ENCODE measurements around the gene HNRNPUL1. TPM values are rescaled to one million over a fixed set of nuclear protein-coding genes. Genes with fewer than 3 reads are reported as not detected.

Gene HNRNPUL1
- total and polyA plus RNA-seq, 2 experiments from 2014 or later = 204 to 207 TPM

DNA sequence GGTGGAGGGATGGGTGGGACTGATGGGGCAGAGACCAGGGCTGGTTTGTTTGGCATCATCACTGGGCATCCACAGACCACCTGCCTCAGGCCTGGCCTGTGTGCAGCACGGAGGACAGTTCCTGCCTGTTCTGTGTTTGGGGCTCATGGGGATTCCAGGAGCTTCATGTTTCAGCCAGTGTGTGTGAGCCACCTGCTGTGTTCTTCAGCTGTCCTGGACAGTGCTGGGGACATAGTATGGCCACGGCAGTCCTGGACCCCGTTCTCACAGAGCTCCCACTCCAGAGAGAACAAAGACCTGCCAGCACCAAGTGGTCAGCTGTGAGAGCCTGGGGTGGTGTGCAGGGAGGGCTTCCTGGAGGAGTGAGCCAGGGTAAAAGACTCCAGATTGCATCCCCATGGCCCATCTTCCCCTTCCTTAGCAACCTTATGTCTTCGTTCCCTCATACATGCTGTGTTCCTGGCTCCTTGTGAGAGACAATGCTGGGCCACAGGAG is 43.8 kb downstream of the HNRNPUL1 start (continued):
- TF ChIP-seq CREB1 (CRISPR knock-in tag; IDR thresholded peaks at IDR 0.05; ENCODE audit: low read depth) = no peak
- TF ChIP-seq, protein P1, sequence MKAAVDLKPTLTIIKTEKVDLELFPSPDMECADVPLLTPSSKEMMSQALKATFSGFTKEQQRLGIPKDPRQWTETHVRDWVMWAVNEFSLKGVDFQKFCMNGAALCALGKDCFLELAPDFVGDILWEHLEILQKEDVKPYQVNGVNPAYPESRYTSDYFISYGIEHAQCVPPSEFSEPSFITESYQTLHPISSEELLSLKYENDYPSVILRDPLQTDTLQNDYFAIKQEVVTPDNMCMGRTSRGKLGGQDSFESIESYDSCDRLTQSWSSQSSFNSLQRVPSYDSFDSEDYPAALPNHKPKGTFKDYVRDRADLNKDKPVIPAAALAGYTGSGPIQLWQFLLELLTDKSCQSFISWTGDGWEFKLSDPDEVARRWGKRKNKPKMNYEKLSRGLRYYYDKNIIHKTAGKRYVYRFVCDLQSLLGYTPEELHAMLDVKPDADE (IDR thresholded peaks at IDR 0.05) = no peak
- no peak for TF ChIP-seq ZNF114 (CRISPR knock-in tag; IDR thresholded peaks at IDR 0.05)

DNA sequence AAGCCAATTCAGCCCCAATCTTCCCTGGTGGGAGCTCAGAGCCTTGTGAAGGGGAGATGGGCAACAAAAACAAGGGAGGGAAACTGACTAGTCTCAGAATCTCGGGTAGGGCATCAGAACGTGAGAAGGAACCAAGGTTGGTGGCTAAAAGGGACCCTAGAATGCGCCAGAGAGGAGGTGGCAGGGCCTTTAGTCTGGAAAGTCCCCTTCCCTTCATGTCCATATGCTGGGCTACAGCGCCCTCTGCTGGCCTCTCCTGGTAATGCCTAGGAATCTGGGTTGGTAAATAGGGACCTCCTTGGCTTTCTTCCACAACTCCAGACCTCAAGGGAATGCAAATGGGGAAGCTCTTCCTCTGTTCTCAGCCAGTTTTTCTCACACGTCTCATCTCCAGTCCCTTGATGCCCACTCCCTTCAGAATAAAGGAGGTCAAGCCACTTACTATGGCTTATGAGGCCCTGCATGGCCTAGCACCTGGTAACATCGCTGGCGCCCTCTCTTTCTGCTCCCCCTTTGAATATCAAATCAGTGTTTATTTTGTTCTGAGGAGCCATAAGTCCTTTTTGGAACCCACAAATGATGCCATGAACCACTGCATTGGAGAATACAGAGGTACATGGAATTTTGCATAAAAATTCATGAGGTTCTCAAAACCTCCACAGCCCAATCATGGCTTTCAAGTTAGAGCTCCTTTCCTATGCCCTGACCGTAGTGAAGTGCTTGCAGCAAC is 44.4 kb downstream of the HNRNPUL1 start:
- TF ChIP-seq POLR2AphosphoS5 (IDR thresholded peaks at IDR 0.05; ENCODE audit: low read depth) (peak; percentile 56), JUNB (IDR thresholded peaks at IDR 0.05; ENCODE audit: unreplicated experiment) (no peak)
- TF ChIP-seq, protein P2, sequence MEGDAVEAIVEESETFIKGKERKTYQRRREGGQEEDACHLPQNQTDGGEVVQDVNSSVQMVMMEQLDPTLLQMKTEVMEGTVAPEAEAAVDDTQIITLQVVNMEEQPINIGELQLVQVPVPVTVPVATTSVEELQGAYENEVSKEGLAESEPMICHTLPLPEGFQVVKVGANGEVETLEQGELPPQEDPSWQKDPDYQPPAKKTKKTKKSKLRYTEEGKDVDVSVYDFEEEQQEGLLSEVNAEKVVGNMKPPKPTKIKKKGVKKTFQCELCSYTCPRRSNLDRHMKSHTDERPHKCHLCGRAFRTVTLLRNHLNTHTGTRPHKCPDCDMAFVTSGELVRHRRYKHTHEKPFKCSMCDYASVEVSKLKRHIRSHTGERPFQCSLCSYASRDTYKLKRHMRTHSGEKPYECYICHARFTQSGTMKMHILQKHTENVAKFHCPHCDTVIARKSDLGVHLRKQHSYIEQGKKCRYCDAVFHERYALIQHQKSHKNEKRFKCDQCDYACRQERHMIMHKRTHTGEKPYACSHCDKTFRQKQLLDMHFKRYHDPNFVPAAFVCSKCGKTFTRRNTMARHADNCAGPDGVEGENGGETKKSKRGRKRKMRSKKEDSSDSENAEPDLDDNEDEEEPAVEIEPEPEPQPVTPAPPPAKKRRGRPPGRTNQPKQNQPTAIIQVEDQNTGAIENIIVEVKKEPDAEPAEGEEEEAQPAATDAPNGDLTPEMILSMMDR (conservative IDR thresholded peaks at IDR 0.05; ENCODE audit: low read depth in 2 of 2) = peak; percentile 98 to 99
- H3K36me3 ChIP-seq (ENCODE audit: insufficient read depth) = peaks cover 38% of the 10 kb centered on the region
- H3F3A ChIP-seq (replicated peaks; ENCODE audit: low read depth) = peaks cover 50% of the 10 kb centered on the region
- H2AFZ ChIP-seq = no peak overlapping the region
- Mint-ChIP-seq H3K4me1 (peaks cover 24% of the 10 kb centered on the region), H3K4me3 (peak overlapping the region; percentile 93), H3K36me3 (ENCODE audit: low read depth) (peaks cover 52% of the 10 kb centered on the region), H3K27ac (peak overlapping the region; percentile 74), H3K27me3 (ENCODE audit: insufficient read depth, low read depth, poor library complexity) (peaks cover 34% of the 10 kb centered on the region), H3K9me3 (no peaks in the 10 kb centered on the region; the same call in 2 of the 3 replicates)
- ATAC-seq (peak; percentile 68), DNase-seq (ENCODE audit: low spot score) (peak; percentile 96)
- H3K9me2 ChIP-seq (ENCODE audit: insufficient read depth) = no peaks in the 10 kb centered on the region
- H3K27me3 ChIP-seq (ENCODE audit: insufficient read depth) = no peaks in the 10 kb centered on the region
- H3K4me1 ChIP-seq (ENCODE audit: insufficient read depth) = peaks cover 16% of the 10 kb centered on the region
- peaks cover 21% of the 10 kb centered on the region for H3K79me2 ChIP-seq (replicated peaks; ENCODE audit: insufficient read depth)
- H3K27ac ChIP-seq (ENCODE audit: low read depth) = peak overlapping the region; percentile 90; the same call in 1 of the 2 replicates
- peaks cover 5% of the 10 kb centered on the region; the same call in 1 of the 2 replicates for H4K20me1 ChIP-seq (replicated peaks; ENCODE audit: insufficient read depth)
- no peak overlapping the region for H3K4me3 ChIP-seq
- H3K4me2 ChIP-seq = peak overlapping the region; percentile 86; the same call in 1 of the 2 replicates

DNA sequence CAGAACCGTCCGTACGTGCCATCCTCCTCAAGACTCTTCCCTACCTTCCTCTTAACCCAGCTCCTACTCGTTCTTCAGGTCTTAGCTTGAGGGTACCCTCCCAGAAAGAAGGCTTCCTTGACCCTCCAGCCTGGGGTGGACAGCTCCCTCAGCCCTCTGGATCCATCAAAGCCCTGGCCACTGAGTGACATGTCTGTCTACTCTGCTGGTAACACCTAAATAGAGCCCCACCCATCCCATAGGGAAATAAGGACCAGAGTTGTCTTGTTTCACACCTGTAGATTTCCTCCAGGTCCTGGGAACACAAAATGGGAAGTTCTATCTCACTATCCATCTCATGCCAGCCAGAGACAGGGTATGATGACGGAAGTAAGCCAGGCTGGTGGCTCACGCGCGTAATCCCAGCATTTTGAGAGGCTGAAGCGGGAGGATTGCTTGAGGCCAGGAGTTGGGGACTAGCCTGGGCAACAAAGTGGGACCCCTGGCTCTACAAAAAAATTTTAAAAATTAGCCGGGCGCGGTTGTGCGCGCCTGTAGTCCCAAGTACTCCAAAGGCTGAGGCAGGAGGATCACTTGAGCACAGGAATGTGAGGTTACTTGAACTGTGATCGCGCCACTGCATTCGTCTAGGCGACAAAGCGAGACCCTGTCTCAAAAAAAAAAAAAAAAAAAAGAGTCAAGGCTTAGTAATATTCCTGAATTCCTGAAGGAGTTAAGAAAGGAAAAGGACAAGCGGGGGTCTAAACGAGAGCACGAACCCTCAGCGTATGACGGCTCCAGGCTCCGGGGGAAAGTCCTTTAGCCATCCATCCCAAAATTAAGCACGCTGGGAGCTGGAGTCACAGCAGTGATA is 45.2 kb downstream of the HNRNPUL1 start:
- no peaks in the 10 kb centered on the region; the same call in 2 of the 3 replicates for H3K9me3 Mint-ChIP-seq
- Histone ChIP-seq H3K36me3 (ENCODE audit: insufficient read depth) (peaks cover 31% of the 10 kb centered on the region), H3K4me3 (peak overlapping the region; percentile 84), H3K27me3 (ENCODE audit: insufficient read depth) (no peaks in the 10 kb centered on the region), H3K4me2 (peak overlapping the region; percentile 86), H3K27ac (ENCODE audit: low read depth) (no peak overlapping the region; the same call in 1 of the 2 replicates), H2AFZ (peak overlapping the region; percentile 53), H3K9me2 (ENCODE audit: insufficient read depth) (no peaks in the 10 kb centered on the region), H3K79me2 (replicated peaks; ENCODE audit: insufficient read depth) (peaks cover 21% of the 10 kb centered on the region), H4K20me1 (replicated peaks; ENCODE audit: insufficient read depth) (peaks cover 5% of the 10 kb centered on the region; the same call in 1 of the 2 replicates), H3F3A (replicated peaks; ENCODE audit: low read depth) (peaks cover 44% of the 10 kb centered on the region), H3K4me1 (ENCODE audit: insufficient read depth) (peaks cover 16% of the 10 kb centered on the region)
- peaks cover 24% of the 10 kb centered on the region for H3K4me1 Mint-ChIP-seq
- peak; percentile 2 for ATAC-seq
- H3K27ac Mint-ChIP-seq = peak overlapping the region; percentile 99
- peaks cover 32% of the 10 kb centered on the region for H3K27me3 Mint-ChIP-seq (ENCODE audit: insufficient read depth, low read depth, poor library complexity)
- DNase-seq (ENCODE audit: low spot score) = no peak
- H3K36me3 Mint-ChIP-seq (ENCODE audit: low read depth) = peaks cover 45% of the 10 kb centered on the region
- peak overlapping the region; percentile 93 for H3K4me3 Mint-ChIP-seq
- TF ChIP-seq, protein P3, sequence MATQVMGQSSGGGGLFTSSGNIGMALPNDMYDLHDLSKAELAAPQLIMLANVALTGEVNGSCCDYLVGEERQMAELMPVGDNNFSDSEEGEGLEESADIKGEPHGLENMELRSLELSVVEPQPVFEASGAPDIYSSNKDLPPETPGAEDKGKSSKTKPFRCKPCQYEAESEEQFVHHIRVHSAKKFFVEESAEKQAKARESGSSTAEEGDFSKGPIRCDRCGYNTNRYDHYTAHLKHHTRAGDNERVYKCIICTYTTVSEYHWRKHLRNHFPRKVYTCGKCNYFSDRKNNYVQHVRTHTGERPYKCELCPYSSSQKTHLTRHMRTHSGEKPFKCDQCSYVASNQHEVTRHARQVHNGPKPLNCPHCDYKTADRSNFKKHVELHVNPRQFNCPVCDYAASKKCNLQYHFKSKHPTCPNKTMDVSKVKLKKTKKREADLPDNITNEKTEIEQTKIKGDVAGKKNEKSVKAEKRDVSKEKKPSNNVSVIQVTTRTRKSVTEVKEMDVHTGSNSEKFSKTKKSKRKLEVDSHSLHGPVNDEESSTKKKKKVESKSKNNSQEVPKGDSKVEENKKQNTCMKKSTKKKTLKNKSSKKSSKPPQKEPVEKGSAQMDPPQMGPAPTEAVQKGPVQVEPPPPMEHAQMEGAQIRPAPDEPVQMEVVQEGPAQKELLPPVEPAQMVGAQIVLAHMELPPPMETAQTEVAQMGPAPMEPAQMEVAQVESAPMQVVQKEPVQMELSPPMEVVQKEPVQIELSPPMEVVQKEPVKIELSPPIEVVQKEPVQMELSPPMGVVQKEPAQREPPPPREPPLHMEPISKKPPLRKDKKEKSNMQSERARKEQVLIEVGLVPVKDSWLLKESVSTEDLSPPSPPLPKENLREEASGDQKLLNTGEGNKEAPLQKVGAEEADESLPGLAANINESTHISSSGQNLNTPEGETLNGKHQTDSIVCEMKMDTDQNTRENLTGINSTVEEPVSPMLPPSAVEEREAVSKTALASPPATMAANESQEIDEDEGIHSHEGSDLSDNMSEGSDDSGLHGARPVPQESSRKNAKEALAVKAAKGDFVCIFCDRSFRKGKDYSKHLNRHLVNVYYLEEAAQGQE (IDR thresholded peaks at IDR 0.05; ENCODE audit: unreplicated experiment) = no peak
